Activated CD4-positive, CD25-positive, alpha-beta regulatory T cell treated with anti-CD3 and anti-CD28 coated beads, Interleukin-2, amount 50 U/mL, for 24 hours (primary cell): Measurements from ENCODE around the gene STBD1.
A peak's percentile ranks its signal among the peaks of the same experiment; 100 is the strongest.
"Not testable (repeated sequence)": the region's sequence is repeated elsewhere in the genome, so short reads cannot be mapped to it uniquely, and the experiment has no call there.

Source experiments
- ATAC-seq, 2 donors: fragments of 150-1000 bp; cut with Tn5 transposase; one replicate each; pipeline ENCODE4 v1.10.0; 2021; ENCODE audit warnings: mild to moderate bottlenecking in 1 of 2, moderate library complexity in 1 of 2

The STBD1 gene

GRCh38 chr4:76305971-76306881 lies at the start of gene STBD1:
Gene STBD1 (plus strand): TSS chr4:76306733. CDS start chr4:76306770, 37 bp downstream.
- peak; percentile 27 to 34 for ATAC-seq

GRCh38 chr4:76256968-76257367 lies 49.6 kb upstream of the STBD1 start:
- no peak for ATAC-seq

GRCh38 chr4:76257824-76258223 lies 48.7 kb upstream of the STBD1 start:
- ATAC-seq, result no peak

- no peak for ATAC-seq
Measured at GRCh38 chr4:76260571-76260970, 46.0 kb upstream of the STBD1 start.

- ATAC-seq, result no peak
Measured at GRCh38 chr4:76265631-76266218, 40.8 kb upstream of the STBD1 start.

- ATAC-seq, result no peak
Measured at GRCh38 chr4:76266627-76267026, 39.9 kb upstream of the STBD1 start.

- no peak for ATAC-seq
Measured at GRCh38 chr4:76267811-76268210, 38.7 kb upstream of the STBD1 start.

GRCh38 chr4:76270244-76271175 lies 36.0 kb upstream of the STBD1 start:
- no peak for ATAC-seq

- ATAC-seq, result no peak
Measured at GRCh38 chr4:76271248-76271647, 35.3 kb upstream of the STBD1 start.

GRCh38 chr4:76272073-76272472 lies 34.5 kb upstream of the STBD1 start:
- no peak for ATAC-seq

GRCh38 chr4:76272582-76272981 lies 34.0 kb upstream of the STBD1 start:
- ATAC-seq, result no peak

- ATAC-seq, result no peak
Measured at GRCh38 chr4:76272999-76273398, 33.5 kb upstream of the STBD1 start.

- no peak for ATAC-seq
Measured at GRCh38 chr4:76275486-76276124, 30.9 kb upstream of the STBD1 start.

- ATAC-seq, result no peak
Measured at GRCh38 chr4:76276813-76277212, 29.7 kb upstream of the STBD1 start.

GRCh38 chr4:76277667-76278066 lies 28.9 kb upstream of the STBD1 start:
- ATAC-seq, result no peak

GRCh38 chr4:76278583-76278982 lies 27.9 kb upstream of the STBD1 start:
- ATAC-seq, result no peak

GRCh38 chr4:76279462-76279861 lies 27.1 kb upstream of the STBD1 start:
- ATAC-seq, result no peak

- ATAC-seq, result no peak
Measured at GRCh38 chr4:76280488-76281441, 25.8 kb upstream of the STBD1 start.

- not testable (repeated sequence) for ATAC-seq
Measured at GRCh38 chr4:76281594-76281993, 24.9 kb upstream of the STBD1 start.

- ATAC-seq, result no peak
Measured at GRCh38 chr4:76282941-76283689, 23.4 kb upstream of the STBD1 start.

- no peak for ATAC-seq
Measured at GRCh38 chr4:76283900-76284299, 22.6 kb upstream of the STBD1 start.
